HG03175 (cell line): Measurements from ENCODE around the gene SUSD3.
"Not testable (repeated sequence)": the region's sequence is repeated elsewhere in the genome, so short reads cannot be mapped to it uniquely, and the experiment has no call there.

Experiments
- ATAC-seq: cut with Tn5 transposase; IDR thresholded peaks from one replicate; pipeline ENCODE4 v1.9.1; 2021; ENCODE audit warnings: mild to moderate bottlenecking, moderate library complexity; ENCODE audit not compliant: unreplicated experiment

Gene SUSD3

GRCh38 chr9:93091453-93092081 lies 33.1 kb downstream of the SUSD3 start:
- ATAC-seq, result no peak

GRCh38 chr9:93092251-93092991 lies 33.9 kb downstream of the SUSD3 start:
- no peak for ATAC-seq

DNA sequence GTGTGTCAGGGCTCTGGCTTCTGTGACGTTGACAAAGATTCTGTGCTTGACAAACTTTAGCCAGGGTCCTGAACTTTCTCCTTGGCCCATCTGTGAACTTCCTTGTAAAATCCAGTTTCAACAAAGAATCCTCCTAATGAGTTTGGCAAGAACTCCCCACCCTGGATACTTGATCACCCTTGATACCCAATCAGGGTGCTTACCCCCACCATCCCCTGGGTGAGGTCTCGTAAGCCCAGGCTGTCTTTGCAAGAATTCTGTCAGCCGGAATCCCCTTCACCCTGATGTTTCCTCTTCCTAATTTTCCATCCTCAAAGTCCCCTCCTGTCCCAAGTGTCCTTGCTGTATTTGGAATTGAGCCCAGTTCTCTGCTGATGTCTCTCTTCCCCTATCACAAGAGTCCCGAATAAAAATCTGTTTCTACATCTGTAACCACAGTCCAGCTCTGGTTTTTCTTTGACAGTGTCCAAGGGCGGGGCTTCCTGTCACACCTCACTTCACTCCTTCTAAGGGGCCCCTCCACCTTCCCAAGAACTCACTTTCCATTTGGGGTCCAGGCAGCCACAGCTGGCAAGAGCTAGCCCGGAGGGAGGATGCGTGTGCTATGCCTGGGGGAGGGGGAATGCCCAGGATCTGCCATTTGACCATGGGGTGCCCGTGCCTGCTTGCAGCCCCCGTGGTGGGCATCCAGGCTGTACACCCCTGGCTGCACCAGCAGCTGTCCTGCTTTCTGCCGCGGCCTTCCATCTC lies 34.8 kb downstream of the SUSD3 start:
- no peak for ATAC-seq

DNA sequence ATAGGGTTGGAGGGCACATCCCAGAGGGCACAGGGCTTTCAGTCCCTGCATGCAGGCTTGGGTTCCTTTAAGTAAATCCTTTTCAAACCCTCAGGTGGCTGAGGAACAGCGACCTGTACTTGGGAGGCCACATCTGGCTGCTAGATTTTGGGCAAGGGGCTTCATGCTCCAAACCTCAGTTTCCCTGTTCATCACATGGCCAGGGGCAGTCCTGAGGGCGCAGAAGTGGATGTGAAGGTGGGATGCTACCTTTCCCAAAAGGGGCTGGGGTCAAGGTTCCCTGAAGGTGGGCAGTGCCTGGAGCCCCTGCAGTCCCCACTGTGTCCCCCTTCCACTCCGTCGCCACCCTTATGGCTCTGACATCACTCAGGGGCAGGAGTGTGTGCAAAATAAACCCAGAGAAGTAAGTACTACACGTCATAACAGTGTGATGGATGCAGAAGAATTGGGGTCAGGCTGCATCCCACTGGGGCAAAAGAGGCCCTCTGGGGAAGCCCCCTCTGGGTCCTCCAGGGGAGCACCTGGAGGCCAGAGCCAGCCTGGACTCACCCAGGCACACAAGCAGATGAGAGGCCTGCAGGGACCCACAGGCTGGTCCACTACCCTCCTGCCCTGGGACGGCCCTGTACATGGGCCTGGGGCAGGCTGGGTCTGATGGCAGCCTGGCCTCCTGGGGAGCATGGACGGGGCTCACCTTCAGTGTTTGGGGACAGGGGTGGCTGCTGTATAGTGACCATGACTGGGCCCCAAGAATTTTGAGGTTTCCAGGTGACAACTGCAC lies 35.6 kb downstream of the SUSD3 start:
- no peak for ATAC-seq

DNA sequence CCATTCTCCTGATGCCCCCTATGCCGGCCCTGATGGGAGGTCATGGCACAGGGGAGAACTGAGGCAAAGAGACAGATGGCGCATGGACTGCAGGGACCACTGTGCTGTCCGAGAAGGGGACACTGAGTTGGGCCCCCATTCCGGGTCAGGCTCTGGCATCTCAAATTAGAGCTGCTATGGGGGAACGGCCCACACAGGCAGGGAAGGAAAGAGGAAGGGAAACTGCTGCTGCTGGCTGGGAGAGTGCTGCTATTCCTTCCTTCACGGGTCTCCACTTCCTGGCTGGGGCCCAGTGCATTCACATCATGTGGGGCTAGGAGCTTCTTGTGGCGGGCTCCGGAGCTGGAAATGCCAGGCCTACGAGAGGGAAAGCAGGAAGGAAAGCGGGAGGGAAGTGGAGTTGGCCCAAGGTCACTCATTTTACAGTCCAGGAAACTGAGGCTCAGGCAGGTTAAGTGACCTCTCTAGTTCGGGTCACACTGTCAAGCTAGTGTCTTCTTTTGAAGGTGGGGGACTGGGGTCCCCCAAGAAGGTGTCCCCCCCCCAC lies 36.2 kb downstream of the SUSD3 start:
- ATAC-seq, result no peak

DNA sequence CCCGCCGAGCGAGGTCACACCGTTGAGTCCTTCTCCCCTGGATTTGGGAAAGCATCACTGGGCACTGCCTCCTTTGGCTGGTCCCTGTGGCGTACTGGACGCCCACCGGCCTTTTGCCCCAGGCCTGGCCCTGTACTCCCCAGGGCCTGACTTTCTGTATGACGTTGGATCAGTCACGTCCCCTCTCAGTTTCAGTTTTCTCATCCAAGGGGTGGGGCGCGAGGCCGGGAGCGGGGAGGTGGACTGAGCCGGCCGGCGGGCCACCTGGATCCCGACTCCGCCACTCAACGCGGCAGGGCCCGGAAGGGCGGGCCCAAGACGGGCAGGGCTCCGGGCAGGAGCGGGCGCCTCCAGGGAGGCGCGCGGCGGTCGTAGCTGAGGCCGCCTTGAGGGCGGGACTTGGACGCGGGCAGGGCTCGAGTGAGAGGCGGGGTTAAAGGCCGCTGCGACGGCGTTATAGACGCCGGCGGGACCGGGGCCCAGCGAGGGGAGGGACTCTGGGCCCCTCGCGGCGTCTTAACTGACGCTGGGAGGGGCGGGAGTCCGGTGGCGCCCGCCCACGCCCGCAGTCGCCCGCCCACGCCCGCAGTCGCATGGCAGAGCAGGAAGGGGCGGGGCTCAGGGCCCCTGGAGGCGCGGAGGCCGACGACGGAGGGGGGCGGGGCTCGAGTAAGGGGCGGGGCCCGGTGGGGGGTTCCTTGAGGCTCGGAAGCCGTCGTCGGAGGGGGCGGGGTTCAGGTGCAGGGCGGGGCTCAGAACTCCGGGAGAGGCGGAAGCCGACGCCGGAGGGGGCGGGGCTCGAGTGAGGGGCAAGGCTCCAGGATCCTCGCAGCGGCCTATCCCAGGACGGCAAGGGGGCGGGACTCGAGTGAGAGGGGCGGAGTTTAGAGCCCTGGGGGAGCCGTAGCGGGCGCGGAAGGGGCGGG lies 37.0 kb downstream of the SUSD3 start:
- peak; percentile 65 for ATAC-seq

DNA sequence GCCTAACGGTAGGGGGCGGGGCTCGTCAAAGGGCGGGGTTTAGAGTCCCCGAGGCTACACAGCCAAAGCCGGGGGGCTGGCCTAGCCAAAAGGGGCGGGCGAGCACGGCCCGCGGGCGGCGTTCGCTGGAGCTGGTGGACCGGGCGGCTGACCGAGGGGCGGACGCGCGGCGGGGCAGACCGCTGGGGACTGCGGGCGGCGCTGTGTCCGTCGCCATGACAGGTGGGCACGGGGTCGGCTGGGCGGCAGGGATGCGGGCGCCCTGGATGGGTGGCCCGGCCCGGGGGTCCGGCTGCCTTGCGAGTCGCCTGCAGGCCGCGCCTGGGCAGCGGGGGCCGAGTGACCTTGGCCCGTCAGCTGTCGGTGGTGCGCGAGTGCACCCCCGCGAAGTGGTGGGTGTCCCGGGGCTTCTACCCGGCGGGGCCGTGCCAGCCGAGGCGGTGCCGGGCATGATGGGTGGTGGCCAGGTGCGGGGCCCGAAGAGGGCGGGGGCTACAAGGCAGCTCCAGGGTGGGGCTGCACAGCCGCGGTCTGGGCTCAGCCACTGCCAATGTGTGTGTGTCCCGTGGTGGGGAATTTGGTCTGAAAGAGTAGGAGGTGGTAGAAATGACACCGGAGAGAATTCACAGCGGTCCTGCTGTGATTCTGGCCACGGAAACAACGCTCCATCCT lies 37.8 kb downstream of the SUSD3 start, which contains the start of gene CARD19:
Gene CARD19, plus strand, starts transcription at position 87 of the 672 bp plus-strand sequence. Its CDS starts 129 bp downstream, at position 216.
- peak; percentile 52 for ATAC-seq

DNA sequence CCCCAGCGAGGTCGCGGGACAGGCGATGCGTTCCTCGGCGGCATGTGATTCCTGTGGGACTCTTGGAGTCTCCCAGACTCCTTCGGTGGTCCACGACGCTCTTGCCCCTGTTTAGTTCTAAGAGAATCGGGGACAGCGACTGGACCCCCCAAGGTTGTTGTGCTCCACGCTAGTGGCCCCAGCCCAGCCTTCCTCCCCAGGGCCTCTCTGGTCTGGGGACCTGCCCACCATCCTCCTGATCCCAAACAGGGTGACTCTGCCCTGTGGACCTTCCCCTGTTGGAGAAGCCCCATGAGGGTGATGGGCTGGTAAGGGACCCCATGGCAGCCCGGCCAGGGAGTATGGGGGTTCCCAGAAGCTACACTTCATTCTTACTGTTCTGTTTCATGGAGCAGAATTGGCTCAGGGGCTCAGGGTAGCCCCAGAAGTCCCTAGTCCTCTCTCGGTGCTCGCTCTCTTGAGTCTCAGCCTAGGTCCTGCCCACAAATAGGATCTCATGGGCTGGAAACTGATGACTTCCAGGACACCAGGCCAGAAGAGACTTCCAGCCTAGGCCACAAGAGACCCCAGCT lies 38.4 kb downstream of the SUSD3 start:
- ATAC-seq, result no peak

DNA sequence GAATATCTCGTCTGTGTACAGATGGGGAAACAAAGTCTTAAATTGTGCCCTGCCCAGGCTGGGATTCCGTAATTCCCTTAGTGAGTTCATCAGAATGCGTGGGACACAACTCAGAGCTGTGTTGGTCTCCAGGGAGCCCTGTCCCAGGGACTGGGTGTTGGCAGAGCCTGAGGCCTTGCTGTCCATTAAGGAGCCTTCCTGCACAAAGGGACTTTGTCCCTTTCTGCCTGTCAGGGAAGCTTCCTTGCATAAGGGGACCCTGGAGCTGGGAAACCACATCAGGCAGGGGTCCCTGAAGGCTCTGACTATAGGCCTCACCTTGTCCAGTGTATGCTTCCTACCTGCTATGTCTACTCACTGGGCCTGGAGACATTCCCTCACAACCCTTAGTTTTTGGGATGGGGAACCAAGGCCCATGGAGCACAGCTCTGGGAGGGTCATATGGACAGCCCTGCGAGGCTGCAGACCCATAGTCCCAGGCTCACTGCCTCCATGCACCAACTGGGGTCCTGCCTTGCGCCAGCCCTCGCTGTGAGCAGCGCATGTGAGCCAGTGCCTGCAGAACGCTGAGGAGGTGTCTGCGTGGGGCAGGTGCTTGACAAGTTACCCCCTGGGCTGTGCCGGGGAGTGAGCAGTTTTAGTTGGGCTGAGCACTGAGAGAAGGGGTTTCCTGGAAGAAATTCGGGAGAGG lies 39.2 kb downstream of the SUSD3 start:
- no peak for ATAC-seq

DNA sequence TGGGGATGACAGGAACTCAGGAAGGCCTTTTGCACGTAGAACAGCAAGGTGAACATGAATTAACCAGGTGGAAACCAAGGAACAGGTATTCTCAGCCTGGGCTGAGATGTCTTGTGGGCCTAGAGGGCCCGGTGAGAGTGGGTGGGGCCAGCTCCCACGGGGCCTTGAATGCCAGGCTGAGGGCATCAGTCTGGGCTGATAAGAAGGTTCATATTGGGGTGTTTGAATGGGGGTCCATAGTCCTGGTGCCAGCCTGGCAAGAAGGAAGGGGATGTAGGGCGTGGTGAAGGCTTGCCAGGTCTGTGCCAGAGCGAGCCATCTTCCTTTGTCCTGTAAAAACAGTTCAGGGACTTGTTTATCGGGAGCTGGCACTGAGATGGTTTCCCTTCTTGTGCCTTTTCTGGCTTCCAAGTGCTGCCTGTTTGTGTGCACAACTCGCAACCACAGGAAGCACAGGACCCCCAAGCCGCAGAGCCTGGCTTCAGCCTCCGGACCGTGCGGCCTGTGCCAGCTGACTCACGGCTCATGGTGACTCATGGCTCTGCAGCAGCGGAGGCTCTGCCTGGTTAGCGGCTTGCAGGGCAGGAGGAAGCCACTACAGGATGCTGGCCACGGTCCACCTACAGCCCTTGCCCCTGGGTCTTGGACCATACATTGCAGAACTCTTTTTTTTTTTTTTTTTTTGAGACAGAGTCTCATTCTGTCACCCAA lies 39.9 kb downstream of the SUSD3 start:
- no peak for ATAC-seq

DNA sequence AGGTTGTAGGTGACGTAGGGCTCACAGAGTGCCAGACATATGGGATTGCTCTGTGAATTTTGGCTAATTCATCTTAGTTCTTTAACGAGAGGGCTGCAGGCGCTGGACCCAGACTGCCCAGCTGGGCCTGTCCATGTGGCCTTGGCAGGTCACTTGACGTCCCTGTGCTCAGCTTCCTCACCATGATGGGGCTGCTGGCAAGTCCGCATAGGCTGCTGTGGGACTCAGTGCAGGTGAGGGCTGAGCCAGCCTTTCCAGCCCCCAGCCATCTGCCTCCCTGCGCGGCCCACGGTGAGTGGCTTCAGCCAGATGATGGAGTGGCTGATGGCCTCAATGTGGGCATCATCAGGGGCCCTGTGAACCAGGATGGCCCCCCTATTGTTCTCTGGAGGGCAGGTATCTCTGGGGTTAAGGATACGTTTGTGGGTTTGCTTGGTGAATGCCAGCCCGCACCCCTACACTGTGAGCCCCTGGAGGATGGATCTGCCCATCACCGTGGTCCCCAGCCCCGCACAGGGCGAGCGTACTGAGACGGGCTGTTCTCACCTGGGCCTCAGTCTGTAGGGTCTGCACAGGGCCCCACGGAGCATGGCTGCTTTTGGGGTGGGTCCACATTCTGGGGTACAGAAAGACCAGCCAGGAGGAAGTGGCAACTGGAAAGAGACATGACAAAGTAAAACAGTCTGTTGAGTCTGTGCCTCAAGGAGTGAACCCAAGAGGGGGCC lies 41.2 kb downstream of the SUSD3 start:
- ATAC-seq, result no peak

- ATAC-seq, result no peak
These were observed 41.8 kb downstream of the SUSD3 start for GRCh38 chr9:93100276-93100636.

- ATAC-seq, result not testable (repeated sequence)
These were observed 42.6 kb downstream of the SUSD3 start for GRCh38 chr9:93101086-93101485.

- ATAC-seq, result no peak
These were observed 47.1 kb downstream of the SUSD3 start for GRCh38 chr9:93105620-93106019.

DNA sequence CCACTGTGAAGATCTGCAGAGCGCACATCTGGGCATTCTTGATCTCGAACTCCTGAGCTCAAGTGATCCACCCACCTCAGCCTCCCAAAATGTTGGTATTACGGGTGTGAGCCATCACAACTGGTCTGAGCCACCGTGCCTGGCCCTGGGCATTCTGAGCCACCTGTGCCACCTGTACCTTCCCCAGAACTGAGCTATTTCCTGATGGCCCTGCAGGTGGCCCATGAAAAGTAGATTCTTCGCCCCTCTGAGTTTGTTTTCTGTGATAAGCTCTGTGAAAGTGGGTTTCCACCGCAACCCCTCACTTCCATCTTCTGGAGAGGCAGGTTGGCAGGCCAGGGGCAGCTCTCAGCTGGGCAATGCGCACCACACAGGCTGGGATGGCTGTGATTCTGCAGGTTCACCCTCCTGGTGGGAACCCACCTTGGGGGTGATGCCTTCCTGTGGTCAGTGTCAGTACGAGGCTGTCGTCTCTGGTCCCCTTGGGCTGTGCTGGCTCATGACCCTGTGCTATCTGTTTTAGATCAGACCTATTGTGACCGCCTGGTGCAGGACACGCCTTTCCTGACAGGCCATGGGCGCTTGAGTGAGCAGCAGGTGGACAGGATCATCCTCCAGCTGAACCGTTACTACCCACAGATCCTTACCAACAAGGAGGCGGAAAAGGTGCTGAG lies 48.8 kb downstream of the SUSD3 start:
- ATAC-seq, result no peak

GRCh38 chr9:93107825-93108161 lies 49.3 kb downstream of the SUSD3 start:
- ATAC-seq, result no peak
